ENCODE results near the gene ARRDC2. TPM values are rescaled to one million over a fixed set of nuclear protein-coding genes. Genes with fewer than 3 reads are reported as not detected.
"Not testable (repeated sequence)": the region's sequence is repeated elsewhere in the genome, so short reads cannot be mapped to it uniquely, and the experiment has no call there.

ARRDC2 gene
- total RNA-seq, 1 experiment from 2014 or later = 9.3 TPM

DNA sequence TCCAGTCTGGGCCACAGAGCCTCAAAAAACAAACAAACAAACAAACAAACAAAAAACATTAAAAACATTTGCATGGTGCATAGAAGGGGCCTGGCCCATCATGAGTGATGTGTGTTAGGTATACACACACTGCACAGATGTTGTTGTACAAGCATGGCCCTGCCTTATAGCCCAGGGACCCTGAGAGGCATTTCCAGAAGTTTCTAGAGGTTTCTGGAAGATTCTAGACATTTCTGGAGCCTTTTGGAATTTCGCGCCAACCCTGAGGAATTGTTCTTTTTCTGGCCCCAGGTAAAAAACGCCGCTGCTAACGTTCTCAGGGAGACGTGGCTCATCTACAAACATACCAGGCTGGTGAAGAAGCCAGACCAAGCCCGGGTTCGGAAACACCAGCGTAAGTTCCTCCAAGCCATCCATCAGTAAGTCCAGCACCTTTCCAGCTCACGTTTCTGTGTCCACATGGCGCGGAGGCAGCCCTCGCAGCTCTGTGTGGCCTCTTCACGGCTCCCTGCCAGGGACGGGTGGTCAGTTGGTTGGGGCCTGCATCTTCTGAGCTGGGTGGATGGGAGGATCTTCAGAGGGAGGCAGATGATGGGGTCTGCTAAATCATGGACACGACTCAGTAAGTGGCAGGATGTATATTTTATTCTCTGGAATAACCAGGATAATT lies 18.4 kb upstream of the ARRDC2 start:
- no peak for DNase-seq (ENCODE audit: low spot score)

DNA sequence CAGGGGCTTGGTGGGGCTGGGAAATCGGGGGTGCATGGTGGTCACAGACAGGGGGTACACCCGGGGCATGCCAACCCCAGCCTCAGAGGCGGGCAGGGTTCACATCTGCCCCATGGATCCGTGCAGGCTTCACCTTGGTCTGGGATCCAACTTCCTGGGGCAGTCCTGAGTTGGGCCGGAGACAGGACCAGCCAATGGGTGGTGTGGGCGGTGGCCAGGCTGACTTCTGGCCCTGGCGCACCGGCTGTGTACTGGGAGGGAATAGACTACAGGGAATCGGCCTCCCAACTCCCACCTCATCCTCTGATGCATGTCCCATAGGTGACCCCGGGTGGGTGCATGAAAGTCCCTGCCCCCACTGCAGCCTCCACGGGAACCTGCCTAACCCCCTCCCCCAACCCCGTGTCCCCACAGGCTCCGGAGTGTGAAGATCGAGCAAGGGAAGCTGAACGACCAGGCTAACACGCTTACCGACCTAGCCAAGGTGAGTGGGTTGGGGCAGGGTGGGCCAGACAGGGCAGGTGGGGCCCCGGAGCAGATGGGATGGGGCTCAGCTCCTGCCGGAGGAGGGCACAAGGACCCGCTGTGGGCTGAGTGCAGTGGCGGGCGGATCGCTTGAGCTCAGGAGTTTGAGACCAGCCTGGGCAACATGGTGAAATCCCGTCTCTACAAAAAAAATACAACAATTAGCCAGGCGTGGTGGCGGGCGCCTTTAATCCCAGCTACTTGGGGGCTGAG lies 14.7 kb upstream of the ARRDC2 start:
- DNase-seq (ENCODE audit: low spot score) = no peak

DNA sequence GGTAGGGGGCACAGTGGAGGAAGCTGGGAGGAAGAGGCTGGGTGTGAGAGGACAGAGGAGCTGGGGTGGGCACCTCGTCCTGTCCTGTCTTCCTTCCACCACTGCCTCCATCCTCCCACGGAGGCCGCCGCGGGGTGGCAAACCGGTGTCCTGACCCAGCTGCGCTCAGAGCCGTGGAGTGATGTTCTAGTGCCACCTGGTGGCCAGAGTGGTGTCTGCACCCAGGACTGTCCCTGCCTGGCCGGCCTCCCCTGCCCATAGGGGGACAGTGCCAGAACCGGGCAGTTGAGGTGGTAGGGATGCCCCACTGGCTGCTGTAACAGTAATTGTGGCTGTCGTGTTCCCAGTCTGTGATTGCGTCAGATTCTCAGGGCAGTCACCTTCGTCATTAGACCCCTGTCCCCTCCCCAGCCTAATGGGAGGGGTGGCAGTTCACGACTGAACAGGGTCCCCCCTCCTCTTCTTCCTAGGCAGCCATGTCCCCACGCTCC lies 11.1 kb upstream of the ARRDC2 start:
- DNase-seq (ENCODE audit: low spot score) = peak; percentile 80

DNA sequence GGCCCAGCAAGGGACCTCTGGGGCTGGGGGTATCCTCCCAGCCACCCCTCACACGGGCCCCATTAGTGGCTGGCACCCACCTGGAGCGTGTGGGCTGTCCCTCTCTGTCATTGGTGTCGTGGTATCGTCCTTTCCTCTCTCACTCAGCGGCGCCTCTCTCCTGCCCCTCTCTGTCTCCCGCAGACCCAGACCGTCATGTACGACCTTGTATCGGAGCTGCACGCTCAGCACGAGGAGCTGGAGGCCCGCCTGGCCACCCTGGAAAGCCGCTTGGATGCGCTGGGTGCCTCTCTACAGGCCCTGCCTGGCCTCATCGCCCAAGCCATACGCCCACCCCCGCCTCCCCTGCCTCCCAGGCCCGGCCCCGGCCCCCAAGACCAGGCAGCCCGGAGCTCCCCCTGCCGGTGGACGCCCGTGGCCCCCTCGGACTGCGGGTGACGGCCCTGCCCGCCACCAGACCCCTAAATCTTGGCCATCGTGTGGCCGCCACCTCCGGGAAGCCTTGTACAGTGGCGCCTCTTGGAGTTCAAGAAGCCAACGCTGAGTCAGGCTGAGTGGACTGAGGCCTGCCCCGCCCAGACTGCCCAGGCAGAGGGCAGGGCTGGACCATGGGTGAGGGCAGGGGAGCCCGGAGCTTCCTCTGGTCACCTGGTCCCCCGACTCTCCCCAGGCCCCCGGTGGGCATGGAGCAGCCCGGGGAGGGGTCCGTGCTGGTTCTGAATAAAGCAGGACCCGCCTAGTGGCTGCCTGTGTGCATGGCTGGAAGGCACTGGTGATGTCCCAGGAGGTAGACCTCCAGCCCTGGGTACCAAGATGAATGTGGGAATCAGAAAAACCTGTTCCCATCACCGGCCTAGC lies 9.8 kb upstream of the ARRDC2 start:
- no peak for DNase-seq (ENCODE audit: low spot score)

DNA sequence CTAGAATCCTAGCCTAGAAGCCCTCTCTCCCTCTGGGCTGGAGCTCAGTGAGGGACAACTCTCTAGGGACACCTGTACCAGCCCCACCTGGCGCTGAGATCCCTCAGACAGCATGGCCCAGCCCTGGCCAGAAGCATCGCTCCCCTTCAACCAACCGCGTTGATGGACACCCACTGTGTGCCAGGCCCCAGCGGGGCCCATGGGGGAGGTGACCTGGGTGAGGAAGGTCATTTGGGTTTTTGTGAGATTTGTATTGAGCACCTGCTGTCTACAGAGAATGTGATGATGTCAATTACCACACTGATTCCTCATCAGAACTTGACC lies 9.2 kb upstream of the ARRDC2 start:
- DNase-seq (ENCODE audit: low spot score) = no peak

DNA sequence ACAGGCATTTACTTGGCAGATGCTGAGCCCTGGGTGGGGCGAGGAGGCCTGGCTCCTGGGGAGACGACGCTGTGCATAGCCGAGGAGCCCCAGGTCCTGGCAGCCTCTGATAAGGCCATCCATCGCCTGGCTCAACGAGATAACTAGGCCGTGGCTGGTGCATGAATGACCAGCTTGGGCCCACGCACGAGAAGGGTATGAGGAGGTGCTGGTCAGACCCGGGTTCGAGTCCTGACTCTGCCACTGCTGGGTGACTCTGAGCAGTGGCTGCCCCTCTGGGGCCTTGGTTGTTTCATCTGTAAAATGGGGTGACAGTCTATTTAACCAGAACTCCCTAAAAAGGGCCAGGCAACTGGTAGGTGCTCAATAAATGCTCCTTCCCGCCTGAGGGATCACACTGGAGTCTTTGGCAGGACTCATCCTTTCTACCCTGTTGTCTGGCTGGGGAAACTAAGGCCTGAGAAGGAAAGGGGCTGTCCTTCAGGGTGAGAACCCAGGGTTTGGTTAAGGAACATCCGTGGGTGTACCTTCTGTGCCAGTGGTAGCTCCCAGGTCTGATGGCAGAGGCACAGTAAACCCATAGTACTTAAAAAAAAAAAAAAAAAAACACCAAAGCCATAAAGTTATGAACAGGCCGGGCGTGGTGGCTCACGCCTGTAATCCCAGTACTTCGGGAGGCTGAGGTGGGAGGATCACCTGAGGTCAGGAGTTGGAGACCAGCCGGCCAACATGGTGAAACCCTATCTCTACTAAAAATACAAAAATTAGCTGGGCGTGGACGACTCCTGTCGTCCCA lies 8.1 kb upstream of the ARRDC2 start:
- no peak for DNase-seq (ENCODE audit: low spot score)

DNA sequence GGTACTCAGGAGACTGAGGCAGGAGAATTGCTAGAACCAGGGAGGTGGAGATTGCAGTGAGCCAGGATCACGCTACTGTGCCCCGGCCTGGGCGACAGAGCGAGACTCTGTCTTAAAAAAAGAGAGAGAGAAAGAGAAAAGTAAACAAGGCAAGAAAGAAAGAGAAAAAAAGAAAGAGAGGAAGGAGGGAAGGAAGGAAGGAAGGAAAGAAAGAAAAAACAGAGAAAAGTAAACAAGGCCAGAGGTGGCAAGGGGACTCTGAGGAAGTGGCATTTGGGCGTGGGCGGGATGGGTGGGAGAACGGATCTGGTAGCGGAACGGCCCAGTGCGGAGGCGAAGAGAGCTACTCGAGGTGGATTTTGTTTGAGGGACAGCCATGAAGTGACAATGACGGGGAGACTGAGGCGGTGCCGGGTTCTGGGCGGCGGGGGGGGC lies 7.5 kb upstream of the ARRDC2 start:
- peak; percentile 32 for DNase-seq (ENCODE audit: low spot score)

DNA sequence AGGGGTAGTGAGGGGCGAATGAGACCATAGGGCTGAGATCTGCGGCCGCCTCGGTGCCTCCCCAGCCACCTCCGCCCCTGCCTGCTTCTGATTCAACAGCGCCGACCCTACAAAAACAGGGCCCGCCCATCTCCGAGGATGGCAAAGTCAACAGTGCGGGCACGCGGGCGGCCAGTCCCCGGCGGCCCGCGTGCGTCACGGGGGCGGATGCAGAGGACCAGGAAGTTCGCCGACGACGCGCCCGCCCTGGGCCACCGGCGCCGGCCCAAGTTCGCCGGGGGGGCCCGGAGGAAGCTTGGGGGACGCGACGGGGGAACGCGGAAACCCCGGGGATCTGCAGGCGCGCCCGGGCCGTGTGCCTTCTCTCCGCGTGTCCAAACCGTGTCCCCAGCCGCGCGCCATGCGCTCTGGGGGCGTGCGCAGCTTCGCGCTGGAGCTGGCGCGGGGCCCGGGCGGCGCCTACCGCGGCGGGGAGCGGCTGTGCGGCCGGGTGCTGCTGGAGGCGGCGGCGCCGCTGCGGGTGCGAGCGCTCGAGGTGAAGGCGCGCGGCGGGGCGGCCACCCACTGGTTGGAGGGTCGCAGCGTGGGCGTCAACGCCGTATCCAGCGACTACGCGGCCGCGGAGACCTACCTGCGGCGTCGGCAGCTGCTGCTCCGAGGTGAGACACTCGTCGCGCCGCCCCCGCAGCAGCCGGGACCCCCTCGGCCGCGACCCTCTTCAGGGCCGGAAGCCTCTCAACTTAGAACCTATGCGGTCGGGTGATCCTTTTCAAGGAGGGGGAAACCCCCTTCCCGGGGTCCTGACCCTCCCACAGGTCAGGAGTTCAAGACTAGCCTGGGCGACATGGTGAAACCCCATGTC lies 6.8 kb upstream of the ARRDC2 start:
- peak; percentile 87 for DNase-seq (ENCODE audit: low spot score)

DNA sequence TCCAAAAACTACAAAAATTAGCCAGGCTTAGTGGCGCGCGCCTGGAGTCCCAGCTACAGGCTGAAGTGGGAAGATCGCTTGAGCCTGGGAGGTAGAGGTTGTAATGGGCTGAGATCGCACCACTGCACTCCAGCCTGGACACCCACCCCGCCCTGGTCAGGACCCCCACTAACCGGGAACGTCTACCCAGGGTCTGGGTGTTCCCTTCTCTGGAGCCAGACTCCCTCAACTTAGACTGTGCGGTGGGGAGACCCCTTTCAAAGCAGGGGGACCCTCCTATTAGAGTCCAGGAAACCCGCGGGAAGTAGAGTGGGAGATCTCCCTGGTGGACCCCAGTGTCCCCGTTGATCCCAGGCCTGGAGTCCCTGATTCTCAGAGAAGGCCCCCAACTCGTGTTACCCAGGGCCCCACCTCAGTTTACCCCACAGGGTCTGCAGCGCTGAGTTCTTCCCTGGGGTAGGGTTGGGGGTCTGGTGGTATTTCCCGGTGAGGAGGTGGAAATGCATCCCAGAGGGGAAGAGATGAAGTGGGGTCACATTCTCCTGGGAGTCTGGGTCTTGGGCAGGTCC lies 6.1 kb upstream of the ARRDC2 start:
- no peak for DNase-seq (ENCODE audit: low spot score)

DNA sequence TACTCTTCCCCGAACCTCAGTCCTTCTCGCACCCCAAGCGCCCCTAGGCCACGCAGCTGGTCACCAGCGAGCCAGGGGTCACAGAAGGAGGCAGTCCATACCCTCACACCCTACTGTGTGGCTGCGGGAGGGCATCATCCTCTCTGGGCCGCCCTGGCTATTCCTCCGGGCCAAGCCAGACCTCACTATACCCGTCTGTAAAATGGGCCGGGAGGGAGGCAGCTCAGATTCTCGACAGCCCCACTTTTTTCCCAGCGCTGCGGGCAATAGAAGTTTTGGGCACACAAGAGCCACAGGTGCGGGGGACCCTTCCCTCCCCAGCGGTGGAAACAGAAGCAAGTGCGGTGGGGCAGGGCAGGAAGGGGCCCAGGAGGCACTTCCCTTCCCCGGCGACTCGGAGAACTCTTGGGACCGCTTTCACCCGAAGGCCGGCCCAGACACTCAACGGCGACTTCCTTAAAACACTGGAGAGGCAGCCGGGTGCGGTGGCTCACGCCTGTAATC lies 5.6 kb upstream of the ARRDC2 start:
- no peak for DNase-seq (ENCODE audit: low spot score)

DNA sequence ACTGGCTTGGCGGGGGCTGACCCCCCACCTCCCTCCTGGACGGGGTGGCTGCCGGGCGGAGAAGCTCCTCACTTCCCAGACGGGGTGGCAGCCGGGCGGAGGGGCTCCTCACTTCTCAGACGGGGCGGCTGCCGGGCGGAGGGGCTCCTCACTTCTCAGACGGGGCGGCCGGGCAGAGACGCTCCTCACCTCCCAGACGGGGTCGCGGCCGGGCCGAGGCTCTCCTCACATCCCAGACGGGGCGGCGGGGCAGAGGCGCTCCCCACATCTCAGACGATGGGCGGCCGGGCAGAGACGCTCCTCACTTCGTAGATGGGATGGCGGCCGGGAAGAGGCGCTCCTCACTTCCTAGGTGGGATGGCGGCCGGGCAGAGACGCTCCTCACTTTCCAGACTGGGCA lies 2.2 kb upstream of the ARRDC2 start:
- DNase-seq (ENCODE audit: low spot score) = not testable (repeated sequence)

DNA sequence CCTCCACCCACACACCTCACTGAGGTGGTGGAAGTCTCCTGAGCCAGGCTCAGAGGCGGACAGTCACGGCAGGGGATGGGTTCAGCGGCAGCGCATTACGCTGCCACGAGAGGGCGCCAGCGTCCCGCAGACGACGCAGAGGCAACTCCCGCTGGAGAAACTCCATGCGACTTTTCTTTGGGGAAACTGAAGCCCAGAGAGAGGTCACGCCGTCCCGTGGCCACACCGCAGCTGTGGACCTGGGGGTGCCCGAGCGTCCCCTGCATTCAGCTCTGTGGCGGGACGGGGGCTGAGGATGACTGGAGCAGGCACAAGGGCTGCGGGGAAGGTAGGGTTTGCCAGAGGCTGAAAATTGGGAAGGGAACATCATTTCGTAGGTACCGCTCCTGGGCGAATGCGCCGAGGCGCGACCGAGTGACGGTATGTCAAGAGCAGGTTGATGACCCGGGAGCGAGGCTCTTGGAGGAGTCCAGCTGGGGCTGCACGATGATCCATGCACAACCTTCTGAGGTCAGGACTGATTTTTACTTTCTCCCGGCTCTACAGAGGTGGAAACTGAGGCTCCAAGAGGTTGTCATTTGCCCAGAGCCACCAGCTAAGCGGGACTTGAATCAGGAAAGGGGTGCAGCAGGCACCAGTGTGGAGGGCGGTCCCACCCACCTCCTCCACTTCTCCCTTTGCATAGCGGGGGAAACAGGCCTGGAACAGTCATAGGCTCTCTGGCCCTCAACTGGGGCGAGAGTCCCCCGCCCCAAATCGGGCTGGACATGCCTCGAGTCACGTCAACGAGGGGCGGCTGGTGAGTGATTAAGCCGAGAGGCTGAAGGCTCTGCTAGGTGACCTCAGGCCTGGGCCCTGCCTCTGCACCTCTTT lies 690 bp upstream of the ARRDC2 start:
- peak; percentile 69 for DNase-seq (ENCODE audit: low spot score)

DNA sequence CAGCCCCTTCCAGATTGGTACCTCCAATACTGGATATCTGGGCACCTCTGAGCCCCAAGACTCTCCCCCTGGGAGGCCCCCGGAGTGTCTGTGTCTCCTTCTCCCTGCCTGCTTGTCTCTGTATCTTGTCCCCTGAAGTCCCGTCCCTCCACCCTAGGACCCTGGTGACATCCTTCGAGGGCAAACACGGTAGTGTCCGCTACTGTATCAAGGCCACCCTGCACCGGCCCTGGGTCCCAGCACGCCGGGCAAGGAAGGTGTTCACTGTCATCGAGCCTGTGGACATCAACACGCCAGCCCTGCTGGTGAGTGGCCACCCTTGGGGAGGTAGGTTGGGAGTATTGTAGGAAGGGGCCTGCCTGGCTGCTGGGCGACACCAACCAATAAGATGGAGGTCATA lies 844 bp downstream of the ARRDC2 start:
- no peak for DNase-seq (ENCODE audit: low spot score)

DNA sequence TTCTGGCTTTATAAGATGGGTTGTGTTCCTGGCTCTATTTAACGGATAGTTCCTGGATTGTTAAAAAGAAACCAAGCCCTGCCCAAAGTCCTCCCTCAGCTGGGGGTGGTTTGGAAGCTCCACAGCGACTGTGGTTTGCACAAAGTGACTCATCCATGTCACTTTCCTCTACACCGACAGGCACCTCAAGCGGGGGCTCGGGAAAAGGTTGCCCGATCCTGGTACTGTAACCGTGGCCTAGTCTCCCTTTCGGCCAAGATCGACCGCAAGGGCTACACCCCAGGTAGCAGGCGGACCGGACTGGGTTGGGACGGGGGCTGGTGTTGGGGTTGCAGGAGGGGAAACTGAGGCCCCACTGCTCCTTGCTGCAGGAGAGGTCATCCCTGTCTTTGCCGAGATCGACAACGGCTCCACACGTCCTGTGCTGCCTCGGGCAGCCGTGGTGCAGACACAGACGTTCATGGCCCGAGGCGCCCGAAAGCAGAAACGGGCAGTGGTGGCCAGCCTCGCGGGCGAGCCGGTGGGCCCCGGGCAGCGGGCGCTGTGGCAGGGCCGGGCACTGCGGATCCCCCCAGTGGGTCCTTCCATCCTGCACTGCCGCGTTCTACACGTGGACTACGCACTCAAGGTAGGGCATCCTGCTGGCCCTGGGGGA lies 1.6 kb downstream of the ARRDC2 start:
- DNase-seq (ENCODE audit: low spot score) = peak; percentile 71

DNA sequence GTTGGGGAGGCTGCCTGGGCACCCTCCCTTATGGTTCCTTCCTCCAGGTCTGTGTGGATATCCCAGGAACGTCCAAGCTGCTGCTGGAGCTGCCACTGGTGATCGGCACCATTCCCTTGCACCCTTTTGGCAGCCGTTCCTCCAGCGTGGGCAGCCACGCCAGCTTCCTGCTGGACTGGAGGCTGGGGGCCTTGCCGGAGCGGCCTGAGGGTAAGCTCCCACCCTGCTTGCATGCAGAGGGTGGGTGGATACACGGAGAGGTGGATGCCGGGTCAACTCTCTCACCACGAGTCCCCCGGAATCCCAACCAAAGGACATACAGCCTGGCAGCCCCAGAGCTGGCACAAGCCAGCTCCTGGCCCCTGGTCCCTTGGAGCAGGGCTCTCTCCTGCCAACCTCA lies 2.2 kb downstream of the ARRDC2 start:
- no peak for DNase-seq (ENCODE audit: low spot score)

DNA sequence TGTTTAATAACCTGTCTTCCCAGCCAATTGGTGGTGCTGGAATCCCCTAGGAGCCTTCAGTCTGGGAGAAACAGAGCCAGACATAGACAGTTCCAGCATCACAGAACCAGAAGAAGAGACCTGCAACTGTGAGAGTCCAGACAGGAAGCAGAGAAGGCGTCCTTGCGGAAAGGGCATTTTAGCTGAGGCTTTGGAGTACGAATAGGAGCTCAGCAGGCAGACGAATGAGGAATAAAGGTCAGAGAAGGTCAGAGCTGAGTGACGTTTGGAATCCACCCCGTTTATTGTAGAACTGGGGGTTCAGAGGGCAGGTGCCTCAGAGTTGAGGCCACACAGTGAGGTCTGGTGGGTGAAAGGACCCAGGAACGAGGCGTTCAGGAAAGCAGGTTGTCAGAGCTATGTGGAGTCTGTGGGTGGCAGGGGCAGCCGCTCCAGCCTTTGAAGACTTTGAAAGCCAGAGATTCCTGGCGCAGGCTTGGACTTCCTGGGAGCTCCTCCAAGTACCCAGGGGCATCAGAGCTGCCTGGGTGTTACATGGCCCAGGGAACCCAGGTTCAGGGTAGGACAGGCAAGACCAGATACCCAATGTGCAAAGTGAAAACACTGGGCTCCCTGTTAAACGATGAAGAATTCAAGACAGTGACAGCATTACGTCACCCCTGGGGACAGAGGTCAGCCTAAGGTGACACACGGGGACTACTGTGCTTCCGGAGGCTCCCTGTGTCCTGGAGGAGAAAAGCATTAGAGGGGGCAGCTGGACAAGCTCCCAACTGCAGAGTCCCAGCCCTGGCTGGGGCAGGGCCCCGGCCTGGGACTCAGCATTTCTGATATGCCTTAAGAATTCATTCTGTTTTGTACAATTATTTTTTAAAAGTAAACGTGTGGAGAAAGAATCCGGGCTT lies 5.5 kb downstream of the ARRDC2 start:
- DNase-seq (ENCODE audit: low spot score) = no peak

DNA sequence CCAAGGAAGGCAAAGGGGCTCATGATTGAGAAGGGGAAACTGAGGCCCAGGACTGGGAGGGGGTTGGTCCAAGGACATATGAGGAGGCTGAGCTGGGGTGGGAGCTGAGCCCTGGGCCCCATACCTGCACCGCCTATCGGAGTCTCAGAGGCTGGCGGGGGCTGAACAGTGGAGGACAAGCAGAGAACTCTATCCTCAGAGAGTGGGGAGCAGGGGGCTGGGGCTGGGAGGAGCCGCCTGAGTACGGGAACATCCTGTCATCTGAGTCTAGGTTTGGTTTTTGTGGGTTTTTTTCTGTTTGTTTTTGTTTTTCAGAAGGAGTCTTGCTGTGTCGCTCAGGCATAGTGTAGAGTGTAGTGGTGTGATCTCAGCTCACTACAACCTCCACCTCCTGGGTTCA lies 6.2 kb downstream of the ARRDC2 start:
- no peak for DNase-seq (ENCODE audit: low spot score)
